DLD1 (cell line): Measurements from ENCODE around the gene UFC1.

Experiments
- in situ Hi-C: cut with HindIII; loops from 2 replicates; pipeline ENCODE4 v1.10.0; 2017; ENCODE audit warnings: low sequenced_read_pairs

UFC1 gene

DNA sequence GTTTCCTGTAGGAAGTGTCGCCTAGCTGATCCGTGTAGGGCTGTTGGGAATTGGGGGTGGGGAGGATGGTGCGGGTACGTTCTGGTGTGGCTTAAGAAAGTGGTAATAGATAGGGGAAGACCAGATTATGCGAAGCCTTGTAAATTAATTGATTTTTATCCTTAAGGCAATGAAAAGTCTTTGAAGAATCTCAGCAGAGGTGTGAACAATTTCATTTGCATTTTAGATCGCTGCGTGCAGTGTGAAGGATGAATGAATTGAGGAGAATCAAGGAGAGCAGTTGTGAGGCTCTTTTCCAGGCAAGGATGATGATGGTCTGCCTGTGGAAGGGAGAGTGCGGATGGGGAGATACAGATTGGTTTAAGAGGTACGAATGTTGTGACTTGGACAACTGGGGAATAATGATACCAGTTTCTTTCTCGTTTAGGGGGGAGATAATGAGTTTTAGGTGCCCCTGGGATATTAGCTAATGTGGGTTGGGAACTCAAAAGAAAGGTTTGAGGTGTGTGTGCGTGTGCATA lies 20.5 kb upstream of the UFC1 start:
- in situ Hi-C loops: no loop called here

DNA sequence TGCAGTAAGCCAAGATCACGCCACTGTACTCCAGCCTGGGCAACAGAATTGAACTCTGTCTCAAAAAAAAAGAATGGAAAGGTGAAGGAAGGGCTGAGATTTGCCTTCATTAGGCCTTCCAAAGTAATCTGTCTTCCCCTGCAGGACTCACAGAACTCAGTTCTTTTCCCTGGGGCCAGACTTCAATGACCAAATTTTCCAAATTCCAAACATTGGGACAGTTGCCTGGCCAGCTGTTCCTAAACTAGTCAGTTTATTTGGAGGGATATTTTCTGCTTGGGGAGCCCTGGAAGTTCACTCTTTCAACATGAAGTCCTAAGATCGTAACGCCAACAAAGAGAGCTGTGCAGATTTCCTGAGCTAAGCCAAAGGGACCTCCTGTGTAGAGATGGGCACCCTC lies 15.9 kb upstream of the UFC1 start:
- in situ Hi-C loops: no loop called here

DNA sequence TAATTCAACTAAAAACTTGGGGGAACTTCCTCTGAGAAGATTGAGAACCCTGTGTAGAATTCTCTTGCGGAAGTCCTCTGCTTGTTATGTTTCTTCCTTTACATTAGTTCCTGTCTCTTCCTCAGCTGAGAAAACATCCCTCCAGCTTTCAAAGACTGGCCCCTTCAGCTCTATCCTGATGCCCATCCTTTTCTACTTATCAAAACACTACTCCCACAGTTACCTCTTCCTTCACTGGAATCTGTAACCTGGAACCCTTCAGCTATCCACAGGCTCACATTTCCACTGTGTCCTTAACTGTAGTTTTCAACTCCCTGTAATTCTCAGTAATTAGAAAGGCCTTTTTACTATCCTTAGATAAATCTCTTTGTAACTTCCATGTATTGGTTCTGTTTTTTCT lies 15.3 kb upstream of the UFC1 start:
- in situ Hi-C loops: no loop called here

GRCh38 chr1:161139766-161140165 lies 14.0 kb upstream of the UFC1 start:
- in situ Hi-C loops: no loop called here

GRCh38 chr1:161140755-161141400 lies 12.9 kb upstream of the UFC1 start:
- in situ Hi-C loops: no loop called here

DNA sequence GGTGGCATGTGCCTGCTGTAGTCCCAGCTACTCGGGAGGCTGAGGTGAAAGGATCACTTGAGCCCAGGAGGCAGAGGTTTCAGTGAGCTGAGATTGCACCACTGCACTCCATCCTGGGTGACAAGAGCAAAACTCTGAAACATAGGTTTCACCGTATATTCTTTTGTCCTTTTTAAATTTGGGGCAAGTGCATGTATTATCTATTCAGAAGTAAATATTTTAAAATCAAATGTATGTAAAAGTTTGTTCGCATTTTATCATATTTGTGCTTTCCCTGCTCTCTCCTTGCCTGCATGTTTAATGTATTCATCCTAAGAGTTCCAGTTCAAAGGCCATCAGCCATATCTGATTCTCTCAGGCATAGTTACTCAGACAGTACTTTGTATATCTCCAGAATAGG lies 7.9 kb upstream of the UFC1 start:
- in situ Hi-C loops: no loop called here

DNA sequence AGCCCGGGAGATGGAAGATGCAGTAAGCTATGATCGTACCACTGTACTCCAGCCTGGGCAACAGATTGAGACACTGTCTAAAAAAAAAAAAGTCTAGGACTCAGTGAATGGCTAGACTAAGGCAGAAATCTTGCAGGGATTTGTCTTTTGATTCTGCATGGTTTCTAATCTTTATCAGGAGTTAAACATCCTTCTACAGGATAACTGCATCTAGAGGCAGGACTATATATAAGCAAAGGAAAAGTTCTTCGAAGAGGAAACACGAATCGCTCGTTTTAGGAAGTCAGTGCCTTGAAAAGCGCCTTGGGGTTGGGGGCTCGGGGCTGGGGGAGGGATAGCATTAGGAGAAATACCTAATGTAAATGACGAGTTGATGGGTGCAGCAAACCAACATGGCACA lies 602 bp upstream of the UFC1 start:
- in situ Hi-C loops: no loop called here

DNA sequence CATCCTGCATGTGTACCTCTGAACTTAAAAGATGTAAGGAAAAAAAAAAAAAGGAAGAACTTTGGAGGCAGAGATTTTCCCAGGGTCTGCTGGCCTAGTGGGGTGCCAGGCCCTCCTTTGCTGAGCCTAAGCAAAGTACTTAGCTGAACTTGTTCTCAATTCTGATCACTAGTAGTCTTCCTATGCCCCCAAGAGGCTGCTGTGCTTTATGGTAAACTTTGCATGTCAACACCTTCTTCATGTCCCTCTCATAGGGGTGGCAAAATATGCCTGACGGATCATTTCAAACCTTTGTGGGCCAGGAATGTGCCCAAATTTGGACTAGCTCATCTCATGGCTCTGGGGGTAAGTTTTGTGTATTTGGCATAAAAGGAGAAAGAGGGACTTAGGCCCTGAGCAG lies 4.1 kb downstream of the UFC1 start:
- in situ Hi-C loops: no loop called here

DNA sequence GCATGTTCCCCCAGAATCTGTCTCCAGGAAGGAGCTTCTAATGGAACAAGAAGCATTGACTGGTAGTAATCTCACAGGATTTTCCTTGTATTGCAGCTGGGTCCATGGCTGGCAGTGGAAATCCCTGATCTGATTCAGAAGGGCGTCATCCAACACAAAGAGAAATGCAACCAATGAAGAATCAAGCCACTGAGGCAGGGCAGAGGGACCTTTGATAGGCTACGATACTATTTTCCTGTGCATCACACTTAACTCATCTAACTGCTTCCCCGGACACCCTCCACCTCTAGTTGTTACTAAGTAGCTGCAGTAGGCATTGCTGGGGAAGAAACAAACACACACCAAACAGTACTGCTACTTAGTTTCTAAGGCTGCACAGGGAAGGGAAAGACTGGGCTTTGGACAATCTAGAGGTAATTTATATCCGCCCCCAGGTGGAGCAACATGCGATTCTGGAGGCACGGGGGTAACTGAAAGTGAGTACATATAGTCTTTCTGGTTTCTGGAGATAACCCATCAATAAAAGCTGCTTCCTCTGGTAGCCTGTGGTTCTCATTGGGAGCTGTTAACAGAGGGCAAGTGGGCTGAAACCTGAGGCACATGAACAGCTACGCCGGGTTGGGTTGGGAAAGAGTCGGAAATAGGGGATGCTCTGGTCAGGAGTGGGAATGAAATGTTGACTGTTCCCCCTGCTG lies 4.7 kb downstream of the UFC1 start:
- in situ Hi-C loops: no loop called here

DNA sequence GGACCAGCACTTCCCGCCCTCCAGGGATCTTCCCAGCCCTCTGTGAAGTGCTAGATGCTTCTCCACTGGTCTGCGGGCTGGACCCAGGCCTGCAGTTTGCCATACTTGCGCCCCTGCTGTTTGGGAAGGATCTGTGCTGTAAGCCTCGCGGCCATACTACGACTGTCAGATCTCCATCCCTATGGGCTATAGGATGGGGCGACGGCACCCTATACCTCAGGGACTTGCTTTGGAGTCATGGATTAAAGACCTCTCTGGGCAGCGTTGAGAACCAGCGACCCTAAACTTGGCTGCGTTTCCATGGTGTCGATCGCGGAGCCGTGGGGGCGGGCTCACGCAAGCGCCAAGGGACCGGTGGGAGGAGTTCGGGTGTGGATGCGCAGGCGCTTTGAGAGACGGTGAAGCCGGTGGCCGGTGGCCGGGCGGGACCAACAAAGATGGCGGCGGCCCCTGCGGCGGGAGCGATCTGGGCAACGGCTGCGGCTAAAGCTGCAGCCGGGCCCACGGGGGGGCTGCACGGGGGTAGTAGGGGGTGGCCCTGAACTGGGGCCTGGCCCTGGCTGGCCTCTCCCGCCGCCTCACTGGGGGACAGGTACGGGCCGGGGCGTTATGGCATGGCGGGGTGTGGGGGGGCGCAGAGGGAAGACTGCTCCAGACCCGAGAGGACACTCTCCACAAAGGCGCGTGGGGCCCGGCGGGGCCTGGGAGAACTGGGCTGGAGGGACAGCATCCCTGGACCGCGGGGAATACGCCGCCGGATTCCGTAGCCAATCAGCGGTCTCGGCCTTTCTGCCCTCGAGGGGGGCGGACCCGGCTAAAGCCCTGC lies 5.5 kb downstream of the UFC1 start, which contains the start of gene USP21:
USP21 (plus strand) TSS at position 414 of the 826 bp plus-strand sequence. CDS start 1,141 bp downstream, outside the sequence.
- in situ Hi-C loops: no loop called here

GRCh38 chr1:161159913-161160243 lies 6.1 kb downstream of the UFC1 start:
- in situ Hi-C loops: no loop called here

DNA sequence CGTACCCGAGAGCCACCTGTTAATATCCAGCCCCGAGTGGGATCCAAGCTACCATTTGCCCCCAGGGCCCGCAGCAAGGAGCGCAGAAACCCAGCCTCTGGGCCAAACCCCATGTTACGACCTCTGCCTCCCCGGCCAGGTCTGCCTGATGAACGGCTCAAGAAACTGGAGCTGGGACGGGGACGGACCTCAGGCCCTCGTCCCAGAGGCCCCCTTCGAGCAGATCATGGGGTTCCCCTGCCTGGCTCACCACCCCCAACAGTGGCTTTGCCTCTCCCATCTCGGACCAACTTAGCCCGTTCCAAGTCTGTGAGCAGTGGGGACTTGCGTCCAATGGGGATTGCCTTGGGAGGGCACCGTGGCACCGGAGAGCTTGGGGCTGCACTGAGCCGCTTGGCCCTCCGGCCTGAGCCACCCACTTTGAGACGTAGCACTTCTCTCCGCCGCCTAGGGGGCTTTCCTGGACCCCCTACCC lies 6.9 kb downstream of the UFC1 start:
- in situ Hi-C loops: no loop called here

DNA sequence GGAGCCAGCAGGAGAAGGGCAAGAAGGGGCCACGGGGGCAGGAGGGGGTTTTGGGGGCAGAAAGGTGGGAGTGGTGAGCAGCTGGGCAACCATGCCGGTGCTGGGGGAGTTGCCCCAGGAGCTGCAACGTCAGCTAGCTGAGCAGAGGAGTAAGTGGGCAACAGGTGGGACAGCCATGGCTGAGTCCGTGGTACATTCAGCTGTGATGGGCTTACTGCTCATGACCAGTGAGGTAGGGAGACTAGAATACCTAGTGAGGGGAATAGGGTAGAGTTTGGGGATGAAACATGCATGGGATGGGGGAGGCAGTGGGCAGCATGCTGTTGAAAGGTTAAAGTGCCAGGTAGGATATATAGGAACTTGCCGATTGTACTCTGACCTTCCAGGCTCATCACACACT lies 7.9 kb downstream of the UFC1 start:
- in situ Hi-C loops: no loop called here

GRCh38 chr1:161162052-161162451 lies 8.3 kb downstream of the UFC1 start:
- in situ Hi-C loops: no loop called here

GRCh38 chr1:161162806-161163205 lies 9.0 kb downstream of the UFC1 start:
- in situ Hi-C loops: no loop called here

DNA sequence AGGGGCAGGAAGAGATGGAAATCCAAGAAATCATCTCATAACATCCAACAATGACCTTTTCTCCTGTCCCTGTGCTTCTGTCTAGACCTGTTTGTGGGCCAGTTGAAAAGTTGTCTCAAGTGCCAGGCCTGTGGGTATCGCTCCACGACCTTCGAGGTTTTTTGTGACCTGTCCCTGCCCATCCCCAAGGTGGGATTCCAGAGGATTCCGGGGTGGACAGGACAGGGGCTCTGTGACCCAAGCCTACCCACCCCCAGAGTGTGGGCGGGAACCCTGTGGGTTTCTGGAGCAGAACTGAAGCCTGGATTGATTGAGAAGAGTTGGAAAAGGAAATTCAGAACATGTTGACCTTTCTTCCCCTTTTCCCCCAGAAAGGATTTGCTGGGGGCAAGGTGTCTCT lies 10.0 kb downstream of the UFC1 start:
- in situ Hi-C loops: no loop called here

GRCh38 chr1:161164901-161165610 lies 11.3 kb downstream of the UFC1 start:
- in situ Hi-C loops: no loop called here

GRCh38 chr1:161165742-161166668 lies 12.2 kb downstream of the UFC1 start, which contains the start of gene PPOX:
Gene PPOX (plus strand): TSS chr1:161166426. CDS start chr1:161166848, 422 bp downstream.
- in situ Hi-C loops: no loop called here

- in situ Hi-C loops: no loop called here
These were observed 13.1 kb downstream of the UFC1 start for GRCh38 chr1:161166669-161167548.
